Ovary (tissue), 9 donors: ENCODE results near the gene KRT3. TPM values are rescaled to one million over a fixed set of nuclear protein-coding genes. Genes with fewer than 3 reads are reported as not detected.

Source experiments
- DNase-seq, 5 donors: peaks; one replicate each; pipeline ENCODE4 v3.0.0-alpha.2; 2019 to 2020
- H3K27ac ChIP-seq, 2 donors: fragments of 200-600 bp; one replicate each; pipeline versions ENCODE4 v1.5.1 to v1.8.0; 2019 to 2022
- H3K27me3 ChIP-seq: fragments of 200-600 bp; one replicate; pipeline ENCODE4 v1.8.0; 2022
- H3K36me3 ChIP-seq: fragments of 200-600 bp; sonication (generic); one replicate; pipeline ENCODE4 v1.5.1; 2019
- H3K4me1 ChIP-seq: one replicate; pipeline ENCODE4 v1.8.1; 2013; ENCODE audit warnings: mild to moderate bottlenecking, moderate library complexity; ENCODE audit not compliant: insufficient read depth
- H3K4me3 ChIP-seq: fragments of 200-600 bp; sonication (generic); one replicate; pipeline ENCODE4 v1.5.1; 2017
- H3K9me3 ChIP-seq, 2 donors: fragments of 200-600 bp in 1 of 2; sonication (generic) in 1 of 2; one replicate each; pipeline versions ENCODE4 v1.5.1 to v1.8.1; 2013 to 2019; ENCODE audit warnings: mild to moderate bottlenecking in 1 of 2, moderate library complexity in 1 of 2
- EP300 ChIP-seq: sonication (generic); formaldehyde crosslinking; IDR thresholded peaks from one replicate; pipeline ENCODE4 v1.6.1; 2017; ENCODE audit warnings: antibody characterized with exemption
- POLR2A ChIP-seq: fragments of 450-650 bp; IDR thresholded peaks from one replicate; pipeline ENCODE4 v1.6.1; 2017; ENCODE audit warnings: antibody characterized with exemption, mild to moderate bottlenecking, moderate library complexity
- WGBS, 3 donors: extraction: QIAGEN DNeasy Blood & Tissue Kit in 1 of 3; methylation state at CpG; one replicate each; pipeline versions ENCODE4 v1.1.5 to v1.1.7; 2013 to 2017; 5-methylcytosine and 5-hydroxymethylcytosine counted together
- intact Hi-C, 4 donors: fragments of 100-400 bp; cut with DNase I; formaldehyde crosslinking; loops; one replicate each; pipeline versions ENCODE4 v1.11.0 to v1.15.1; 2022 to 2023
- polyA plus RNA-seq, 2 donors: library from polyadenylated mRNA; stranded (reverse); fragments of 200-250 nt in 1 of 2; fragments of 350-450 nt in 1 of 2; fragmentation: Illumina TruSeq in 1 of 2; extraction: RNeasy Lipid Tissue Mini Kit (QIAGEN cat#74804) in 1 of 2; gene quantifications; one replicate each; pipeline ENCODE4 v1.2.3, GENCODE V29; 2013 to 2014
- total RNA-seq, 7 donors: library from RNA; depleted of rRNA in 2 of 7; stranded (reverse); fragments of >200 nt in 2 of 7; fragmentation: NEBNext Ultra II Directional in 3 of 7; extraction: Animal tissue kit (Norgen Biotek cat#: 25700) in 3 of 7; gene quantifications; one replicate each; pipeline versions ENCODE4 v1.1.0 to v1.2.4, GENCODE V29; 2016 to 2023
- TF ChIP-seq, protein P1 (sequence below), 3 donors: fragments of 450-650 bp in 2 of 3; fragments of 200-600 bp in 1 of 3; IDR thresholded peaks; one replicate each; pipeline versions ENCODE4 v1.5.1 to v1.8.0; 2016 to 2022; ENCODE audit warnings: antibody characterized with exemption in 3 of 3, mild to moderate bottlenecking in 1 of 3
- donor health status: DM: no; HTN: no; CAD: no; lungs with moderate emphysema.
- donor health status: DM: no; HTN: no; CAD: no.
- donor health status: Bipolar disorder and iron deficiency.
- donor health status: DM: yes; HTN: yes; CAD: no.
- donor health status: DM: no; HTN: no; CAD: no.
- donor health status: DM: yes; HTN: yes; CAD: no.

KRT3 gene
- total and polyA plus RNA-seq, 9 donors, result not detected

- Histone ChIP-seq H3K4me1 (no peaks in the 10 kb centered on the region), H3K27me3 (no peaks in the 10 kb centered on the region), H3K36me3 (no peaks in the 10 kb centered on the region), H3K9me3 (no peaks in the 10 kb centered on the region), H3K27ac (no peak overlapping the region), H3K4me3 (no peak overlapping the region)
- no peak for DNase-seq
- intact Hi-C loops, result no loop called here
- 75 to 84% (median 82%) methylated on average over 4 of the region's 4 CpGs for WGBS, 3 donors
- TF ChIP-seq POLR2A (no peak), EP300 (no peak)
These were observed 25.3 kb upstream of the KRT3 start for GRCh38 chr12:52821071-52821730.

GRCh38 chr12:52820521-52820920, 24.6 kb upstream of the KRT3 start:
- Histone ChIP-seq H3K4me1 (no peaks in the 10 kb centered on the region), H3K4me3 (no peak overlapping the region), H3K9me3 (no peaks in the 10 kb centered on the region), H3K36me3 (no peaks in the 10 kb centered on the region), H3K27ac (no peak overlapping the region), H3K27me3 (no peaks in the 10 kb centered on the region)
- intact Hi-C loops, result no loop called here
- DNase-seq, result no peak
- TF ChIP-seq, protein P1, sequence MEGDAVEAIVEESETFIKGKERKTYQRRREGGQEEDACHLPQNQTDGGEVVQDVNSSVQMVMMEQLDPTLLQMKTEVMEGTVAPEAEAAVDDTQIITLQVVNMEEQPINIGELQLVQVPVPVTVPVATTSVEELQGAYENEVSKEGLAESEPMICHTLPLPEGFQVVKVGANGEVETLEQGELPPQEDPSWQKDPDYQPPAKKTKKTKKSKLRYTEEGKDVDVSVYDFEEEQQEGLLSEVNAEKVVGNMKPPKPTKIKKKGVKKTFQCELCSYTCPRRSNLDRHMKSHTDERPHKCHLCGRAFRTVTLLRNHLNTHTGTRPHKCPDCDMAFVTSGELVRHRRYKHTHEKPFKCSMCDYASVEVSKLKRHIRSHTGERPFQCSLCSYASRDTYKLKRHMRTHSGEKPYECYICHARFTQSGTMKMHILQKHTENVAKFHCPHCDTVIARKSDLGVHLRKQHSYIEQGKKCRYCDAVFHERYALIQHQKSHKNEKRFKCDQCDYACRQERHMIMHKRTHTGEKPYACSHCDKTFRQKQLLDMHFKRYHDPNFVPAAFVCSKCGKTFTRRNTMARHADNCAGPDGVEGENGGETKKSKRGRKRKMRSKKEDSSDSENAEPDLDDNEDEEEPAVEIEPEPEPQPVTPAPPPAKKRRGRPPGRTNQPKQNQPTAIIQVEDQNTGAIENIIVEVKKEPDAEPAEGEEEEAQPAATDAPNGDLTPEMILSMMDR (IDR thresholded peaks at IDR 0.05), result no peak
- no peak for TF ChIP-seq EP300
- no peak for TF ChIP-seq POLR2A
- 74 to 84% (median 81%) methylated on average over 6 of the region's 6 CpGs for WGBS, 3 donors

DNA sequence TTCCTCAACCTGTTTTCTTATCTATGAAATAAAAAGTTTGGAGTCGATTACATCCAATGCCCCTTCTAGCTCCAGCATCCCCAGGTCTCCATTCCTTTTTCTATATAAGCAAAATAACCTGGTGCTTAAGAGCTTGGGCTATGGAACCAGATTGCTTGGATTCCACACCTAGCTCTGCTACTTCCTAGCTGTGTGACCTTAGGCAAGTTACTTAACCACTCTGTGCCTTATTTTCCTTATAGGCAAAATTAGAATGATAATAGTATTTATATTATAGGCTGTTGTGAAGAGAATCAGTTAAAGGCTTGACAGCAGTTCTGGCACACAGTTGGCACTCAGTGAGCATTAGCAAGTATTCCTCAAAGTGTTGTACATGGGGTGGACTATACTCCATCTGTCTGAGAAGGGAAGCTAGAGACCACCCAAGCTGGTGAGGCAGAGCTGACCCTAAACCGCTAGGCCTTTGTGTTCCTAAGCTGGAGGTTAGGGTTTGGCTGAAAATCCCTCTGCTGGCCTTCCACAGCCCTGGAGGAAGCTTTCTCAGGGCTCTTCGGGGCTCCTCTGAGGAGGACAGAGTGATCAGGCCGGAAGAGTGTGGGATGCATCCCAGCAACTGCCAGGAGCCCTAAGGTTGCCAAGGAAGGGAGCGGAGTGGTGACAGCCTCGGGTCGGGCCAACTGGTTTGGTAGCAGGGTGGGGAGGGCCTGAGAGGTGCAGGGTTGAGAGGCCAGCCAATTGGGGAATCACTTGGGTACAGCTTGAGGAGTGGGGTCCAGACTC, 24.0 kb upstream of the KRT3 start:
- intact Hi-C loops, result no loop called here
- Histone ChIP-seq H3K4me1 (no peaks in the 10 kb centered on the region), H3K27me3 (no peaks in the 10 kb centered on the region), H3K36me3 (no peaks in the 10 kb centered on the region), H3K27ac (no peak overlapping the region), H3K4me3 (no peak overlapping the region), H3K9me3 (no peaks in the 10 kb centered on the region)
- 49 to 53% (median 50%) methylated on average over 7 of the region's 7 CpGs for WGBS, 3 donors
- no peak for TF ChIP-seq POLR2A
- TF ChIP-seq, protein P1 (IDR thresholded peaks at IDR 0.05), result no peak
- TF ChIP-seq EP300, result no peak
- DNase-seq, result no peak

- no peak for DNase-seq
- intact Hi-C loops, result no loop called here
- Histone ChIP-seq H3K4me3 (no peak overlapping the region), H3K27me3 (no peaks in the 10 kb centered on the region), H3K36me3 (no peaks in the 10 kb centered on the region), H3K9me3 (no peaks in the 10 kb centered on the region), H3K4me1 (no peaks in the 10 kb centered on the region), H3K27ac (no peak overlapping the region)
- WGBS, 3 donors, result 31 to 36% (median 32%) methylated on average over 7 of the region's 7 CpGs
- no peak for TF ChIP-seq POLR2A
- no peak for TF ChIP-seq EP300
- TF ChIP-seq, protein P1 (IDR thresholded peaks at IDR 0.05), result no peak
These were observed 23.0 kb upstream of the KRT3 start for GRCh38 chr12:52818887-52819420.

GRCh38 chr12:52818388-52818787, 22.5 kb upstream of the KRT3 start:
- no peak for DNase-seq
- WGBS, 3 donors, result 24 to 33% (median 30%) methylated on average over 7 of the region's 7 CpGs
- TF ChIP-seq POLR2A (no peak), EP300 (no peak)
- TF ChIP-seq, protein P1 (IDR thresholded peaks at IDR 0.05), result no peak

More at GRCh38 chr12:52818388-52818787, 22.5 kb upstream of the KRT3 start:
- Histone ChIP-seq H3K27ac (no peak overlapping the region), H3K36me3 (no peaks in the 10 kb centered on the region), H3K4me1 (no peaks in the 10 kb centered on the region), H3K27me3 (no peaks in the 10 kb centered on the region), H3K4me3 (no peak overlapping the region), H3K9me3 (no peaks in the 10 kb centered on the region)
- intact Hi-C loops, result no loop called here
